Esophagus muscularis mucosa (tissue), 4 donors: ENCODE results near the gene ABHD17B.

ENCODE experiments used
- EP300 ChIP-seq: sonication (generic); formaldehyde crosslinking; IDR thresholded peaks from one replicate; pipeline ENCODE4 v1.6.1; 2017; ENCODE audit warnings: antibody characterized with exemption
- POLR2AphosphoS5 ChIP-seq, 2 donors: sonication (generic); formaldehyde crosslinking; IDR thresholded peaks; one replicate each; pipeline ENCODE4 v1.6.1; 2017; ENCODE audit warnings: antibody characterized with exemption in 2 of 2
- TF ChIP-seq, protein P1 (sequence below), 3 experiments: fragments of 200-600 bp in 2 of 3; fragments of 450-650 bp in 1 of 3; sonication (generic) in 2 of 3; IDR thresholded peaks; one replicate each; pipeline ENCODE4 v1.5.1; 2017 to 2019; ENCODE audit warnings: antibody characterized with exemption in 3 of 3, mild to moderate bottlenecking in 2 of 3, moderate library complexity in 1 of 3

DNA sequence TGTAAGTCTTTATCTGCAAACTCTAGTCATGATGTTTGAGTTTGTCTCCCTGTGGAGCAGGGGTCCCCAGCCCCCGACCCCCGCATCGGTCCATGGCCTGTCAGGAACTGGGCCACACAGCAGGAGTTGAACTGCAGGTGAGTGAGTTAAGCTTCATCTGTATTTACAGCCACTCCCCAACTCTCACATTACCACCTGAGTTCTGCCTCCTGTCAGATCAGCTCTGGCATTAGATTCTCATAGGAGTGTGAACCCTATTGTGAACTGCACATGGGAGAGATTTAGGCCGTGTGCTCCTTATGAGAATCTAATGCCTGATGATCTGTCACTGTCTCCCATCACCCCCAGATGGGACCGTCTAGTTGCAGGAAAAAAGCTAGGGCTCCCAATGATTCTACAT, 7.4 kb upstream of the ABHD17B start:
- TF ChIP-seq, protein P1, sequence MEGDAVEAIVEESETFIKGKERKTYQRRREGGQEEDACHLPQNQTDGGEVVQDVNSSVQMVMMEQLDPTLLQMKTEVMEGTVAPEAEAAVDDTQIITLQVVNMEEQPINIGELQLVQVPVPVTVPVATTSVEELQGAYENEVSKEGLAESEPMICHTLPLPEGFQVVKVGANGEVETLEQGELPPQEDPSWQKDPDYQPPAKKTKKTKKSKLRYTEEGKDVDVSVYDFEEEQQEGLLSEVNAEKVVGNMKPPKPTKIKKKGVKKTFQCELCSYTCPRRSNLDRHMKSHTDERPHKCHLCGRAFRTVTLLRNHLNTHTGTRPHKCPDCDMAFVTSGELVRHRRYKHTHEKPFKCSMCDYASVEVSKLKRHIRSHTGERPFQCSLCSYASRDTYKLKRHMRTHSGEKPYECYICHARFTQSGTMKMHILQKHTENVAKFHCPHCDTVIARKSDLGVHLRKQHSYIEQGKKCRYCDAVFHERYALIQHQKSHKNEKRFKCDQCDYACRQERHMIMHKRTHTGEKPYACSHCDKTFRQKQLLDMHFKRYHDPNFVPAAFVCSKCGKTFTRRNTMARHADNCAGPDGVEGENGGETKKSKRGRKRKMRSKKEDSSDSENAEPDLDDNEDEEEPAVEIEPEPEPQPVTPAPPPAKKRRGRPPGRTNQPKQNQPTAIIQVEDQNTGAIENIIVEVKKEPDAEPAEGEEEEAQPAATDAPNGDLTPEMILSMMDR (IDR thresholded peaks at IDR 0.05): no peak
- TF ChIP-seq EP300: no peak
- TF ChIP-seq POLR2AphosphoS5 (IDR thresholded peaks at IDR 0.05): no peak
